ENCODE results near the gene SPACA4. TPM values are rescaled to one million over a fixed set of nuclear protein-coding genes. Genes with fewer than 3 reads are reported as not detected.

The SPACA4 gene
- total RNA-seq, 4 donors from 2014 or later: not detected

- intact Hi-C loops (cut with DNase I): no loop called here
- no peak overlapping the region for H3K27ac ChIP-seq (replicated peaks in 1 of 4)
- no peaks in the 10 kb centered on the region for H3K36me3 ChIP-seq
- 90% methylated on average over 3 of the region's 3 CpGs for WGBS
- H3K4me1 ChIP-seq: peaks cover 6 to 19% (median 19%) of the 10 kb centered on the region in 4 donors
- H3K9me3 ChIP-seq: no peaks in the 10 kb centered on the region
- no peak overlapping the region for H3K4me3 ChIP-seq
- no peak for DNase-seq (ENCODE audit: extremely low spot score)
- no peaks in the 10 kb centered on the region for H3K27me3 ChIP-seq
- no peak for TF ChIP-seq CTCF (IDR thresholded peaks at IDR 0.05)
- TF ChIP-seq POLR2A (IDR thresholded peaks at IDR 0.05; ENCODE audit: low read depth): no peak
- no peak for TF ChIP-seq POLR2AphosphoS5 (IDR thresholded peaks at IDR 0.05)
- TF ChIP-seq EP300 (IDR thresholded peaks at IDR 0.05): no peak
Observed at GRCh38 chr19:48587387-48587786, 19.2 kb upstream of the SPACA4 start.

GRCh38 chr19:48588670-48589401 is 17.7 kb upstream of the SPACA4 start:
- H3K36me3 ChIP-seq: no peaks in the 10 kb centered on the region
- H3K27ac ChIP-seq (replicated peaks in 1 of 4): peak overlapping the region in 3 of 4 donors; percentile 30 to 53 (median 42)
- H3K27me3 ChIP-seq: no peaks in the 10 kb centered on the region
- H3K4me3 ChIP-seq: peak overlapping the region; percentile 46 to 63 (median 52)
- DNase-seq (ENCODE audit: extremely low spot score): peak; percentile 96
- 5% methylated on average over 34 of the region's 36 CpGs for WGBS
- H3K9me3 ChIP-seq: no peaks in the 10 kb centered on the region
- H3K4me1 ChIP-seq: peaks cover 3 to 18% (median 16%) of the 10 kb centered on the region in 4 donors
- intact Hi-C loops (cut with DNase I): no loop called here
- TF ChIP-seq CTCF (IDR thresholded peaks at IDR 0.05) (peak in 2 of 3 experiments; percentile 91), EP300 (IDR thresholded peaks at IDR 0.05) (no peak), POLR2A (IDR thresholded peaks at IDR 0.05; ENCODE audit: low read depth) (no peak), POLR2AphosphoS5 (IDR thresholded peaks at IDR 0.05) (peak; percentile 50 to 61)

GRCh38 chr19:48591021-48591420 is 15.5 kb upstream of the SPACA4 start:
- DNase-seq (ENCODE audit: extremely low spot score): no peak
- WGBS: 76% methylated on average over 5 of the region's 5 CpGs
- no peak overlapping the region for H3K27ac ChIP-seq (replicated peaks in 1 of 4)
- intact Hi-C loops (cut with DNase I): no loop called here
- H3K27me3 ChIP-seq: no peaks in the 10 kb centered on the region
- TF ChIP-seq POLR2AphosphoS5 (IDR thresholded peaks at IDR 0.05) (no peak), POLR2A (IDR thresholded peaks at IDR 0.05; ENCODE audit: low read depth) (no peak), EP300 (IDR thresholded peaks at IDR 0.05) (no peak), CTCF (IDR thresholded peaks at IDR 0.05) (no peak)
- H3K4me1 ChIP-seq: peaks cover 0 to 11% (median 11%) of the 10 kb centered on the region in 4 donors
- no peaks in the 10 kb centered on the region for H3K9me3 ChIP-seq
- no peak overlapping the region for H3K4me3 ChIP-seq
- no peaks in the 10 kb centered on the region for H3K36me3 ChIP-seq

- 85% methylated on average over 9 of the region's 9 CpGs for WGBS
- Histone ChIP-seq H3K4me3 (no peak overlapping the region), H3K4me1 (no peaks in the 10 kb centered on the region), H3K9me3 (no peaks in the 10 kb centered on the region), H3K27me3 (peaks cover 0 to 21% (median 0%) of the 10 kb centered on the region in 4 donors), H3K36me3 (no peaks in the 10 kb centered on the region), H3K27ac (replicated peaks in 1 of 4) (no peak overlapping the region)
- intact Hi-C loops (cut with DNase I): no loop called here
- DNase-seq (ENCODE audit: extremely low spot score): no peak
- TF ChIP-seq CTCF (IDR thresholded peaks at IDR 0.05): no peak
- no peak for TF ChIP-seq POLR2AphosphoS5 (IDR thresholded peaks at IDR 0.05)
- no peak for TF ChIP-seq EP300 (IDR thresholded peaks at IDR 0.05)
- TF ChIP-seq POLR2A (IDR thresholded peaks at IDR 0.05; ENCODE audit: low read depth): no peak
Observed at GRCh38 chr19:48595171-48595570, 11.4 kb upstream of the SPACA4 start.

Measured in esophagus muscularis mucosa (tissue), 4 donors.